Chondrocyte (in vitro differentiated cells): Measurements from ENCODE around the gene HMCN2. TPM values are rescaled to one million over a fixed set of nuclear protein-coding genes. Genes with fewer than 3 reads are reported as not detected.

ENCODE experiments used
- DNase-seq: peaks from one replicate; pipeline ENCODE4 v3.0.0; 2021; ENCODE audit warnings: mixed read lengths, low spot score
- H3K27ac Mint-ChIP-seq: one replicate; pipeline ENCODE4 v1.8.0; 2021; ENCODE audit warnings: mild to moderate bottlenecking, moderate library complexity, mixed read lengths; ENCODE audit not compliant: unreplicated experiment
- H3K27me3 Mint-ChIP-seq: 2 replicates; pipeline ENCODE4 v1.8.0; 2021; ENCODE audit warnings: low read depth, mixed read lengths
- H3K36me3 Mint-ChIP-seq: 2 replicates; pipeline ENCODE4 v1.8.0; 2021; ENCODE audit warnings: low read depth, mixed read lengths
- H3K4me1 Mint-ChIP-seq: 2 replicates; pipeline ENCODE4 v1.8.0; 2021; ENCODE audit warnings: low read depth, mild to moderate bottlenecking, mixed read lengths
- H3K4me3 Mint-ChIP-seq: one replicate; pipeline ENCODE4 v1.8.0; 2021; ENCODE audit warnings: mild to moderate bottlenecking, moderate library complexity, mixed read lengths; ENCODE audit not compliant: unreplicated experiment
- H3K9me3 Mint-ChIP-seq: 2 replicates; pipeline ENCODE4 v1.8.0; 2021; ENCODE audit warnings: low read depth, mixed read lengths
- total RNA-seq: library from RNA; stranded (reverse); gene quantifications from 3 replicates; pipeline ENCODE4 v1.2.1, GENCODE V29; 2021
- TF ChIP-seq, protein P1 (sequence below): fragments of 200-600 bp; sonication (generic); IDR thresholded peaks from 2 replicates; pipeline ENCODE4 v1.5.0; 2021; ENCODE audit warnings: antibody characterized with exemption, mild to moderate bottlenecking, moderate library complexity

Gene HMCN2
- total RNA-seq, 1 donor from 2014 or later = 0.05 TPM

GRCh38 chr9:130426883-130427282 lies 161.3 kb downstream of the HMCN2 start:
- Mint-ChIP-seq H3K4me3 (no peak overlapping the region), H3K4me1 (peaks cover 12% of the 10 kb centered on the region), H3K36me3 (no peaks in the 10 kb centered on the region), H3K27me3 (peaks cover 5% of the 10 kb centered on the region), H3K9me3 (no peaks in the 10 kb centered on the region), H3K27ac (peak overlapping the region; percentile 77)
- DNase-seq = peak; percentile 79
- TF ChIP-seq, protein P1, sequence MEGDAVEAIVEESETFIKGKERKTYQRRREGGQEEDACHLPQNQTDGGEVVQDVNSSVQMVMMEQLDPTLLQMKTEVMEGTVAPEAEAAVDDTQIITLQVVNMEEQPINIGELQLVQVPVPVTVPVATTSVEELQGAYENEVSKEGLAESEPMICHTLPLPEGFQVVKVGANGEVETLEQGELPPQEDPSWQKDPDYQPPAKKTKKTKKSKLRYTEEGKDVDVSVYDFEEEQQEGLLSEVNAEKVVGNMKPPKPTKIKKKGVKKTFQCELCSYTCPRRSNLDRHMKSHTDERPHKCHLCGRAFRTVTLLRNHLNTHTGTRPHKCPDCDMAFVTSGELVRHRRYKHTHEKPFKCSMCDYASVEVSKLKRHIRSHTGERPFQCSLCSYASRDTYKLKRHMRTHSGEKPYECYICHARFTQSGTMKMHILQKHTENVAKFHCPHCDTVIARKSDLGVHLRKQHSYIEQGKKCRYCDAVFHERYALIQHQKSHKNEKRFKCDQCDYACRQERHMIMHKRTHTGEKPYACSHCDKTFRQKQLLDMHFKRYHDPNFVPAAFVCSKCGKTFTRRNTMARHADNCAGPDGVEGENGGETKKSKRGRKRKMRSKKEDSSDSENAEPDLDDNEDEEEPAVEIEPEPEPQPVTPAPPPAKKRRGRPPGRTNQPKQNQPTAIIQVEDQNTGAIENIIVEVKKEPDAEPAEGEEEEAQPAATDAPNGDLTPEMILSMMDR = peak; percentile 40

- Mint-ChIP-seq H3K9me3 (no peaks in the 10 kb centered on the region), H3K27me3 (peaks cover 6% of the 10 kb centered on the region), H3K4me1 (peaks cover 9% of the 10 kb centered on the region), H3K4me3 (no peak overlapping the region), H3K27ac (no peak overlapping the region), H3K36me3 (no peaks in the 10 kb centered on the region)
- TF ChIP-seq, protein P1 = no peak
- no peak for DNase-seq
Observed at GRCh38 chr9:130427326-130427725, 161.8 kb downstream of the HMCN2 start.

GRCh38 chr9:130428086-130428665 lies 162.6 kb downstream of the HMCN2 start:
- Mint-ChIP-seq H3K9me3 (no peaks in the 10 kb centered on the region), H3K27ac (no peak overlapping the region), H3K4me1 (peaks cover 15% of the 10 kb centered on the region), H3K27me3 (peaks cover 7% of the 10 kb centered on the region), H3K4me3 (no peak overlapping the region), H3K36me3 (no peaks in the 10 kb centered on the region)
- TF ChIP-seq, protein P1 = no peak
- no peak for DNase-seq

DNA sequence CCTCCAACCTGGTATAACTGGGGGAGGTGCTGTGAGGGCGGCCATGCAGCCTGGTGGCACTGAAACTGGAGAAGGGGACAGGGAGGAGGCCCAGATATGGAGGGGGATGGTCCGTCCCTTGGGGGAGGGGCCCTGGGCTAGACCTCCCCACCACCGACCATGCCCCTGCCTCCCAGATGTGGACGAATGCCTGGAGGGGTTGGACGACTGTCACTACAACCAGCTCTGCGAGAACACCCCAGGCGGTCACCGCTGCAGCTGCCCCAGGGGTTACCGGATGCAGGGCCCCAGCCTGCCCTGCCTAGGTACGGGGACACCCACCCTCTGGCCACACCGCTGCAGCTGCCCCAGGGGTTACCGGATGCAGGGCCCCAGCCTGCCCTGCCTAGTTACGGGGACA lies 163.8 kb downstream of the HMCN2 start:
- peaks cover 10% of the 10 kb centered on the region for H3K27me3 Mint-ChIP-seq
- no peaks in the 10 kb centered on the region for H3K9me3 Mint-ChIP-seq
- H3K36me3 Mint-ChIP-seq = no peaks in the 10 kb centered on the region
- peaks cover 15% of the 10 kb centered on the region for H3K4me1 Mint-ChIP-seq
- TF ChIP-seq, protein P1 = no peak
- no peak overlapping the region for H3K4me3 Mint-ChIP-seq
- no peak for DNase-seq
- no peak overlapping the region for H3K27ac Mint-ChIP-seq

GRCh38 chr9:130429831-130430230 lies 164.3 kb downstream of the HMCN2 start:
- Mint-ChIP-seq H3K4me1 (peaks cover 15% of the 10 kb centered on the region), H3K27ac (no peak overlapping the region), H3K27me3 (peaks cover 10% of the 10 kb centered on the region), H3K4me3 (no peak overlapping the region), H3K36me3 (no peaks in the 10 kb centered on the region), H3K9me3 (no peaks in the 10 kb centered on the region)
- TF ChIP-seq, protein P1 = no peak
- DNase-seq = no peak
